GM18858 (cell line): ENCODE results near the gene RNF141.

ENCODE experiments used
- ATAC-seq: cut with Tn5 transposase; IDR thresholded peaks from one replicate; pipeline ENCODE4 v1.9.1; 2021; ENCODE audit not compliant: unreplicated experiment

RNF141 gene

GRCh38 chr11:10483584-10483983 is 57.4 kb downstream of the RNF141 start:
- ATAC-seq, result no peak

DNA sequence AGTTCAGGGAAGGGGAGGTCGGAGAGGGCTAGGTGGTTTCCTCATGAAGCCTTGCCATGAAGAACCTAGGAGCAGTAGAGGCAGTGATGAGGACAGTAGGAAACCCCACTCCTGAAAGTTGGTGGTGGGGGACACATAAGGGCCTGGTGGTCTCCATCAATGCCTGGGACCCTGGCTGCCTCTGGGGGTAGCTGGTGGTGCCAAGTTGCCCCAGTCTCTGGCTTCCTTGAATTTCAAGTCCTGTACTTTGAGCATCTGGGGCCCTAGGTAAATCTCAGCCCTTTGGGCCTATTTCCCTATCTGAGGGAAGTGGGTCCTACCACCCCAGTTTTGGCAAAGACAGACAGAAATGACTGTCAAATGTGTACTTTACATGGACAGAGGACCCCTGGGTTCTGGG is 57.8 kb downstream of the RNF141 start:
- ATAC-seq, result no peak

DNA sequence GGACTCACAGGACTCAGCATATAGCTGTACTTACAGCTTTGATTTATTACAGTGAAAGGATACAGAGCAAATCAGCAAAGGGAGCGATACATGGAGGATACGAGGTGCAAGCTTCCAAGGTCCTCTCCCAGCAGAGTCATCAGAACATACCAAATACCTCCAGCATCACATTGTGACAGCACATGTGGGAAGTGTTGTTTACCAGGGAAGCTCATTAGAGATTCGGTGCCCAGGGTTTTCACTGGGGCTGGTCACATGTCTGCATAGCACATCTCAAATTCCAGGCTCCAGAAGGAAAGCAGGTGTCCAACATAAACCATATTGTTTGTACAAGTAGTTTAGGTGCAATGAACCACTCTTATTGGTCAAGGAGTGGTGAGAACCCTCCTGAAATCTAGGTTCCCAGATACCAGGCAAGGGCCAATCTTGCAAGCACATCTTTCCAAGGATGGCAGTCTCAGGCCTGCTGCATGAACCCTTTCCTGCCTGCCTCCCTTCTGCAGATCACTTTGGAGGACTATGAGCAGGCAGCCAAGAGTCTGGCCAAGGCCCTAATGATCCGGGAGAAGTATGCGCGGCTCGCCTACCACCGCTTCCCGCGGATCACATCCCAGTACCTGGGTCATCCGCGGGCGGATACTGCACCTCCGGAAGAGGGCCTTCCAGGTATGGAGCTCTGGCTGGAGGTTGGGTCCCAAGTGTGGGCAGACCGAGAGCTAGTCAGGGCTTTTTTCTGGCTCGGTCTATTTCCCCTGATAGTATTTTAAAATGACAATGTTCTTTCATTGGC is 59.2 kb downstream of the RNF141 start:
- ATAC-seq, result no peak

- ATAC-seq, result no peak
Observed at GRCh38 chr11:10480760-10481159, 60.2 kb downstream of the RNF141 start.

GRCh38 chr11:10480026-10480425 is 61.0 kb downstream of the RNF141 start:
- ATAC-seq, result no peak

DNA sequence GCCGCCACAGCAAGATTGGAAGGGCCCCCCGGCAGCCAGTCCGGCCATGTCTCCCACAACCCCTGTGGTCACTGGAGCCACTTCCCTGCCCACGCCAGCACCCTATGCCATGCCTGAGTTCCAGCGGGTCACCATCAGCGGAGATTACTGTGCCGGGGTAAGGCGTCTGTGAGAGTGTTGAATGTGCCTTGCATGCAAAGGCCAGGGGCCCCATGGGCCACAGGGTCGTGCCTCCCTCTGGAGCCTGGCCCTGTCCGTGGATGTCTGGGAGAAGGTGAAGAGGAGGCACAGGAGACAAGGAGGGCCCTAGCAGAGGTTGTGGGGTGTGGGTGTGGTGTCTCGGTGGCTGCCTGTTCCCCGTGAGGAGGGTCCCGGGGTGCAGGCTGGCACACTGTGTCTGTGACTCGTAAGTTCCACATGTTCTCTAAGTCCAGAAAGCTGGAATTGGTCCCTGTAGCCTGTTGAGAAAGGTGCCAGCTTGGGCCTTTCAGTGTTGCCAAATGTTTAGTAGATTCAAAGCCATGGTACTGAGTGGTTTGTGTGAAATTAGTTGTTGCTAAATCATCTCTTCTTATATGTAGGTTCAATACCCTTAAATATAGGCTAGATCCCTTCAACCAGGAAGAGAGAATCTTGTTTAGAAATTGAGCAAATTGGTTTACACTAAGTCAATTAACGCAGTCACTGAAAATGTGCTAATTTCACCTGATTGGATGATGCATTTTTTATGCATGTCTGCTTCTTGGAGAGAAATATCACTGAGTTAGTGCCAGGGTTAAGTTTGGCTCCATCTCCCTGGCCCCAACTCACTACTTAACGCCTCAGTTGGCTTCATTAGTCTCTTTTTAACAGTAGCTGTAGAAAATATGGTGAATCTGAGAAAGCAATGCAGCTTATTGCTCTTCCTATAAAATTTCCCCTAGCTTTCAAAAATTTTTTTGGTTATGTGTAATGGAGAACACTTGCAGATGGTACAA is 62.1 kb downstream of the RNF141 start:
- no peak for ATAC-seq

- ATAC-seq, result no peak
Observed at GRCh38 chr11:10478066-10478465, 62.9 kb downstream of the RNF141 start.

- ATAC-seq, result no peak
Observed at GRCh38 chr11:10477690-10478046, 63.3 kb downstream of the RNF141 start.

DNA sequence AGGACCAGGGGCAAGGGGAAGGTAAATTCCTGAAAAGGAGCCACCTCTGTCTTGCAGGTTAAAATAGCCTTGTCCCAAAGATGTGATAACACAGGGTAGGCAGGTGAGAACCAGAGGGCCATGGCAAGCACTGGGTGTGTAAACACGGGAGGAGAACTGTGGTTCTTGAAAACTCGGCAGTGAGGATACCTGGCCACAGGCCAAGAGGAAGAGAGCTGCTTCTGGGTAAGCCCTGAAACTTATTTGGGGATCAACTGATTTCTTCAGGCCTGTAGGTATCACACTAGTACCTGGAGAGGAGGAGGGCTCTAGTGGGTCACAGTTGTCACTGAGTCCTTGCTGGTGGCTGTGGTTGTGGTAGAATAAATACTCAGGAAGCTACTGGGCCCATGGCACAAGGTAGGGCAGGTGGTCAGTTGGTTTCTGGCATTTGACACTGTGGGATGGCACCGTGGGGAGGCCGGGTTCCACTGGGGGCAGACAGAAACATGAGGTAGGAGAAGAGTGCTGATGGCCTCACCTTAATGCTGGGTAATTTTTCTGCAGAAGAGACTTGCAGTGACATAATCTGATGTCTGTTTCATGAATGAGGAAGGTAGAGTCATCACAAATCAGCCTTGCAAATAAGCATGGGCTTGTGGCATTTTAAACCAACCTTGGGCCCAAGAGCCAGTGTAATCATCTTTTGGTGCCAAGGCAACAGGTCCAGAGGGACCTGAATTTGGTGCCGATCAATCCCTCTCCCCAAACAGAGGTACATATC is 63.9 kb downstream of the RNF141 start:
- no peak for ATAC-seq

DNA sequence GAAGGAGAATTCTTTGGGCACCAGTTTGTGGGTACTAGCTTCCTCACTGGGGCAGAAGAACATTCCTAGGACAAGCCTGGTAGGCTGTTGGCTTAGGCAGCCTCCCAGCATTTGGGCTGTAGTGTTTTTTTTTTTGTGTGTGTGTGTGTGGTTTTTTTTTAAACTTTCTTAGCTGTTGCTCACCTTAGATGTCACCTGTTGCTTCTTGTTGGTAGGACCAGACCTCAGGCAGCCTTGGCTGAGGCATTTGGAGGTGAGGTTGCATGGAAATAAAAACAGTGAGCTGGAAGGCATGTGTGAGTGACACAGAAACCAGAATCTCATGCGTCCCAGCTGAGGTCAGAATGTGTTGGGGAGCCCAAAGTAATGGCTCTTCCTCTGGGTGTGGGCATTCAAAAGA is 64.6 kb downstream of the RNF141 start:
- ATAC-seq, result no peak

DNA sequence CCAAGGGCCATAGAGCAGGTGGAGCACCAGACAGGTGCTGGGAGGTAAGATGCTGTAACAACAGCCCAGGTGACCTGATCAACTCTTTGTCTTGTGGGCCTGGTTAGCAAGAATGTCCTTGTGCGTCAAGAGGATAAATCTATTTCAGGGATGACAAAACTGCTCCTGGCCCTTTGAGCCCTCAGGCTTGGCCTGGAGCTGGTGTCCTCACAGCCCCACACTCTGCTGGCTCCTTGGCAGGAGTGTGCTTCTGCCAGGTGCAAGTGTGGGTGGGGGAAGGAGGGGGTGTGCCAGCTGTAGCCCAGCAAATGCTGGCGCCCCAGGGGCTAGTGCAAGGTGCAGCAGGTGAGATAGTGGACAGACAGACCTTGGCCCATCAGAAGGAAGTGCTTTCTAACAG is 66.4 kb downstream of the RNF141 start:
- ATAC-seq, result no peak

GRCh38 chr11:10473371-10473770 is 67.6 kb downstream of the RNF141 start:
- no peak for ATAC-seq

DNA sequence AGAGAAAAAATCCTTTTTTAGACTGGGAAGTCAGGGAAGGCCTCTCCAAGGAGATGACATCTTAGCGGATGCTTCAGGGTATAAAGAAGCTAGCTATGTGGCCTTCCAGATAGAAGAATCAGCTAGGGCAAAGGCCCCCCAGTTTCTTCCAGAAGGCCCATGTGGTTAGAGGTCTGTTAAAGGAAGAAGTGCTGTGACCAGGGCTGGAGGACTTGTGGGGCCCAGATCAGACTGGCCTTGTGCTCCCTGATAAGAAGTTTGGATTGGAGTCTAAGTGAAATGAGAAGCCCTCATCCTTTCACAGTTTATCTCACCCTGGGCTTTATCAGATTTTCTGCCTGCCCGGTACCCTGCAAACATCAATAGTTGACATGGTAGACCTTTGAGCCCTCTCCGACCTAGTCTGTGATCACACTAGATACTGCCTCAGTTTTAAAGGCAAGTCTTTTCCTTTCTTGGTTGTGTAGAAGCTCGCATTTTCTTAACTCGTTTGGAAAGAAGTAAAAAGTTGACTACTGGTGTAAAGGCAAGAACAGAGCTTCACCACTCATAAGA is 78.2 kb downstream of the RNF141 start:
- ATAC-seq, result no peak
